B cell (primary cell): ENCODE data around the gene ETNPPL. TPM values are rescaled to one million over a fixed set of nuclear protein-coding genes. Genes with fewer than 3 reads are reported as not detected.

ENCODE experiments used
- ATAC-seq: fragments of 200-7000 bp; cut with Tn5 transposase; one replicate; pipeline ENCODE4 v1.10.0; 2021; ENCODE audit warnings: low read depth, mild to moderate bottlenecking, moderate number of reproducible peaks, moderate library complexity
- CTCF ChIA-PET: fragments of 350-600 bp; sonication (Branson Sonifier 250); formaldehyde crosslinking; loops from one replicate; lab custom pipeline; 2021; ENCODE audit warnings: antibody characterized with exemption, inconsistent platforms; lab: Charles Lee
- POLR2A ChIA-PET: fragments of 350-600 bp; sonication (Branson Sonifier 250); formaldehyde crosslinking; loops from one replicate; lab custom pipeline; 2021; ENCODE audit warnings: antibody characterized with exemption; lab: Charles Lee
- DNase-seq: peaks from one replicate; pipeline ENCODE4 v3.0.0; 2013
- H2AFZ ChIP-seq: 2 replicates; pipeline ENCODE4 v1.6.1; 2012; ENCODE audit warnings: mild to moderate bottlenecking, low read depth, low read length; ENCODE audit not compliant: insufficient read depth, poor library complexity, severe bottlenecking
- H3K27ac ChIP-seq, 2 donors: 1 replicate in 1 of 2; 2 replicates in 1 of 2; pipeline ENCODE4 v1.5.1; 2012 to 2013; ENCODE audit warnings: low read length in 2 of 2, mild to moderate bottlenecking in 2 of 2, moderate library complexity in 1 of 2
- H3K27me3 ChIP-seq, 4 experiments: fragments of 200-600 bp in 1 of 4; sonication (generic) in 1 of 4; replicated peaks in 1 of 4; 1 replicate in 2 of 4; 2 replicates in 2 of 4; pipeline versions ENCODE4 v1.6.1 to v1.7.0; 2013 to 2016; ENCODE audit warnings: low read length in 3 of 4, mild to moderate bottlenecking in 2 of 4, mixed read lengths in 1 of 4, moderate library complexity in 1 of 4; ENCODE audit not compliant: insufficient read depth in 4 of 4, control insufficient read depth in 3 of 4; ENCODE audit errors: control extremely low read depth in 1 of 4
- H3K36me3 ChIP-seq, 2 experiments: replicated peaks in 1 of 2; 1 replicate in 1 of 2; 2 replicates in 1 of 2; pipeline versions ENCODE4 v1.6.1 to v1.7.1; 2013; ENCODE audit warnings: low read length in 1 of 2; ENCODE audit not compliant: insufficient read depth in 2 of 2, control insufficient read depth in 1 of 2; ENCODE audit errors: control extremely low read depth in 1 of 2, extremely low read depth in 1 of 2
- H3K4me1 ChIP-seq, 2 donors: fragments of 200-600 bp in 1 of 2; sonication (generic) in 1 of 2; 1 replicate in 1 of 2; 2 replicates in 1 of 2; pipeline versions ENCODE4 v1.5.1 to v1.6.1; 2013 to 2017; ENCODE audit warnings: low read length in 2 of 2; ENCODE audit not compliant: control insufficient read depth in 2 of 2, insufficient read depth in 2 of 2
- H3K4me2 ChIP-seq: replicated peaks from 2 replicates; pipeline ENCODE3; 2012; ENCODE audit warnings: mild to moderate bottlenecking, low read depth, low read length; ENCODE audit not compliant: poor library complexity, severe bottlenecking
- H3K4me3 ChIP-seq, 5 experiments: fragments of 200-600 bp in 1 of 5; sonication (generic) in 1 of 5; 1 replicate in 3 of 5; 2 replicates in 2 of 5; pipeline versions ENCODE4 v1.5.1 to v1.7.0; 2011 to 2016; ENCODE audit warnings: low read length in 4 of 5, mild to moderate bottlenecking in 4 of 5, low read depth in 2 of 5, control low read depth in 1 of 5, moderate library complexity in 1 of 5; ENCODE audit not compliant: insufficient read depth in 1 of 5; ENCODE audit errors: control extremely low read depth in 1 of 5, extremely low read depth in 1 of 5
- H3K79me2 ChIP-seq: fragments of 200-600 bp; sonication (generic); one replicate; pipeline ENCODE4 v1.6.0; 2016; ENCODE audit warnings: low read length; ENCODE audit not compliant: control insufficient read depth, insufficient read depth
- H3K9ac ChIP-seq: fragments of 200-600 bp; sonication (generic); 2 replicates; pipeline ENCODE4 v1.6.1; 2017; ENCODE audit warnings: mild to moderate bottlenecking, low read length, moderate library complexity
- H3K9me3 ChIP-seq, 3 donors: one replicate each; pipeline versions ENCODE4 v1.6.1 to v1.7.1; 2013; ENCODE audit warnings: low read length in 2 of 3; ENCODE audit not compliant: control insufficient read depth in 2 of 3, insufficient read depth in 1 of 3; ENCODE audit errors: control extremely low read depth in 1 of 3
- H4K20me1 ChIP-seq: 2 replicates; pipeline ENCODE4 v1.6.0; 2012; ENCODE audit warnings: mild to moderate bottlenecking, low read length; ENCODE audit not compliant: insufficient read depth, control insufficient read depth, poor library complexity, severe bottlenecking
- H3K27ac Mint-ChIP-seq: one replicate; pipeline ENCODE4 v1.8.0; 2021; ENCODE audit warnings: mixed read lengths
- H3K27me3 Mint-ChIP-seq: one replicate; pipeline ENCODE4 v1.8.0; 2021; ENCODE audit warnings: mixed read lengths
- H3K4me1 Mint-ChIP-seq: one replicate; pipeline ENCODE4 v1.8.0; 2021; ENCODE audit warnings: mixed read lengths
- H3K4me3 Mint-ChIP-seq: one replicate; pipeline ENCODE4 v1.8.0; 2021; ENCODE audit warnings: mixed read lengths
- H3K9me3 Mint-ChIP-seq: one replicate; pipeline ENCODE4 v1.8.0; 2022; ENCODE audit warnings: mixed read lengths; ENCODE audit not compliant: insufficient read depth
- CTCF ChIP-seq: fragments of 200-600 bp; IDR thresholded peaks from one replicate; pipeline ENCODE4 v1.8.0; 2022; ENCODE audit warnings: antibody characterized with exemption, mild to moderate bottlenecking
- EZH2 ChIP-seq: IDR thresholded peaks from 2 replicates; pipeline ENCODE4 v1.6.1; 2012; ENCODE audit warnings: borderline replicate concordance, low read depth, mild to moderate bottlenecking, moderate library complexity, low read length; ENCODE audit not compliant: insufficient read depth, poor library complexity, severe bottlenecking
- WGBS: methylation state at CpG from one replicate; pipeline ENCODE4 v1.1.5; 2013; ENCODE audit warnings: missing lambda C conversion rate; ENCODE audit not compliant: insufficient coverage; 5-methylcytosine and 5-hydroxymethylcytosine counted together
- intact Hi-C: fragments of 100-400 bp; cut with micrococcal nuclease; formaldehyde crosslinking; loops from one replicate; pipeline ENCODE4 v1.10.0; 2022
- polyA plus RNA-seq: library from polyadenylated mRNA; depleted of rRNA; stranded (reverse); fragments of >200 nt; gene quantifications from 2 replicates; pipeline ENCODE4 v1.2.3, GENCODE V29; 2012
- total RNA-seq, 2 donors: library from RNA; stranded (reverse); fragments of 120-200 nt in 1 of 2; gene quantifications; 1 replicate in 1 of 2; 2 replicates in 1 of 2; pipeline versions ENCODE4 v1.2.3 to v1.2.4, GENCODE V29; 2013 to 2022

Gene ETNPPL
- total and polyA plus RNA-seq, 2 donors (not counting 1 experiment from before 2014, with no cell fraction given): not detected

- Histone ChIP-seq H3K4me2 (no peak overlapping the region), H3K4me3 (no peak overlapping the region), H3K4me1 (no peaks in the 10 kb centered on the region), H3K9me3 (peaks cover 0 to 4% (median 0%) of the 10 kb centered on the region in 3 donors), H3K9ac (no peak overlapping the region), H3K79me2 (no peaks in the 10 kb centered on the region), H3K27ac (no peak overlapping the region), H3K36me3 (no peaks in the 10 kb centered on the region), H4K20me1 (no peaks in the 10 kb centered on the region), H3K27me3 (no peaks in the 10 kb centered on the region), H2AFZ (no peak overlapping the region)
- ATAC-seq: no peak
- ChIA-PET CTCF (no interaction called here), POLR2A (no interaction called here)
- H3K4me1 Mint-ChIP-seq: no peaks in the 10 kb centered on the region
- no peak for DNase-seq
- no peaks in the 10 kb centered on the region for H3K27me3 Mint-ChIP-seq
- H3K9me3 Mint-ChIP-seq: no peaks in the 10 kb centered on the region
- no peak for TF ChIP-seq EZH2
- TF ChIP-seq CTCF: no peak
- no peak overlapping the region for H3K27ac Mint-ChIP-seq
- 99% methylated on average over 12 of the region's 16 CpGs for whole genome bisulfite sequencing
- no peak overlapping the region for H3K4me3 Mint-ChIP-seq
- intact Hi-C loops: no loop called here
Measured at GRCh38 chr4:108787724-108788123, 24.9 kb upstream of the ETNPPL start.

GRCh38 chr4:108787106-108787505, 24.3 kb upstream of the ETNPPL start:
- no peak for DNase-seq
- no peaks in the 10 kb centered on the region for H4K20me1 ChIP-seq
- Mint-ChIP-seq H3K4me3 (no peak overlapping the region), H3K4me1 (no peaks in the 10 kb centered on the region), H3K9me3 (no peaks in the 10 kb centered on the region), H3K27me3 (peaks cover 3% of the 10 kb centered on the region), H3K27ac (no peak overlapping the region)
- H3K79me2 ChIP-seq: no peaks in the 10 kb centered on the region
- H3K4me2 ChIP-seq: no peak overlapping the region
- TF ChIP-seq CTCF (no peak), EZH2 (no peak)
- POLR2A ChIA-PET: no interaction called here
- H3K9me3 ChIP-seq: peaks cover 0 to 4% (median 0%) of the 10 kb centered on the region in 3 donors
- no peak overlapping the region for H3K4me3 ChIP-seq
- 92% methylated on average over 14 of the region's 14 CpGs for WGBS
- no peaks in the 10 kb centered on the region for H3K4me1 ChIP-seq
- no peak for ATAC-seq
- H3K27me3 ChIP-seq: no peaks in the 10 kb centered on the region
- H3K9ac ChIP-seq: no peak overlapping the region
- intact Hi-C loops: no loop called here
- H2AFZ ChIP-seq: no peak overlapping the region
- no peaks in the 10 kb centered on the region for H3K36me3 ChIP-seq
- CTCF ChIA-PET: no interaction called here
- no peak overlapping the region for H3K27ac ChIP-seq
